Measurements from ENCODE around the gene TMCO4.

TMCO4 gene

GRCh38 chr1:19682257-19682656 is 117.5 kb downstream of the TMCO4 start:
- DNase-seq (ENCODE audit: insufficient read length, low spot score) (no peak), FAIRE-seq (no peak)
- TF ChIP-seq CTCF (IDR thresholded peaks at IDR 0.05; ENCODE audit: insufficient read depth, missing control alignments), result no peak

GRCh38 chr1:19680644-19681043 is 119.1 kb downstream of the TMCO4 start:
- FAIRE-seq (no peak), DNase-seq (ENCODE audit: insufficient read length, low spot score) (no peak)
- TF ChIP-seq CTCF (IDR thresholded peaks at IDR 0.05; ENCODE audit: insufficient read depth, missing control alignments), result no peak

- no peak for DNase-seq (ENCODE audit: insufficient read length, low spot score)
- FAIRE-seq, result no peak
- TF ChIP-seq CTCF (IDR thresholded peaks at IDR 0.05; ENCODE audit: insufficient read depth, missing control alignments), result no peak
Observed at GRCh38 chr1:19679691-19680090, 120.0 kb downstream of the TMCO4 start.

GRCh38 chr1:19678931-19679453 is 120.7 kb downstream of the TMCO4 start:
- no peak for FAIRE-seq
- no peak for DNase-seq (ENCODE audit: insufficient read length, low spot score)
- TF ChIP-seq CTCF (IDR thresholded peaks at IDR 0.05; ENCODE audit: insufficient read depth, missing control alignments), result no peak

GRCh38 chr1:19678493-19678892 is 121.2 kb downstream of the TMCO4 start:
- DNase-seq (ENCODE audit: insufficient read length, low spot score) (no peak), FAIRE-seq (no peak)
- no peak for TF ChIP-seq CTCF (IDR thresholded peaks at IDR 0.05; ENCODE audit: insufficient read depth, missing control alignments)

- no peak for FAIRE-seq
- no peak for DNase-seq (ENCODE audit: insufficient read length, low spot score)
Observed at GRCh38 chr1:19676438-19676922, 123.2 kb downstream of the TMCO4 start.

More at GRCh38 chr1:19676438-19676922, 123.2 kb downstream of the TMCO4 start:
- no peak for TF ChIP-seq CTCF (IDR thresholded peaks at IDR 0.05; ENCODE audit: insufficient read depth, missing control alignments)

Measured in D721Med (cell line).